H1 (cell line): ENCODE measurements around the gene UVRAG. TPM values are rescaled to one million over a fixed set of nuclear protein-coding genes. Genes with fewer than 3 reads are reported as not detected.

ENCODE experiments used
- CTCF ChIA-PET: fragments of 300-600 bp; sonication (Branson Sonifier 250); formaldehyde crosslinking; loops from one replicate; lab custom pipeline; 2021; ENCODE audit not compliant: partially characterized antibody; lab: Charles Lee
- POLR2A ChIA-PET: fragments of 300-600 bp; sonication (Branson Sonifier 250); formaldehyde crosslinking; loops from one replicate; lab custom pipeline; 2021; ENCODE audit warnings: inconsistent platforms; ENCODE audit not compliant: partially characterized antibody; lab: Charles Lee
- DNase-seq, 2 experiments: peaks; one replicate each; pipeline versions ENCODE4 v3.0.0 to v3.0.0-alpha.2; 2010 to 2022; ENCODE audit warnings: low spot score in 2 of 2, low read depth in 1 of 2, mixed read lengths in 1 of 2
- FAIRE-seq: peaks from 2 replicates; lab custom pipeline; 2011; peaks lifted over from hg19 to GRCh38; lab: Jason Lieb, UNC
- H2AFZ ChIP-seq: 2 replicates; pipeline ENCODE4 v1.8.1; 2012; ENCODE audit warnings: low read length, inconsistent platforms
- H2AK5ac ChIP-seq: 2 replicates; pipeline ENCODE4 v1.6.1; 2013; ENCODE audit warnings: low read depth, low read length
- H2BK120ac ChIP-seq: replicated peaks from 2 replicates; pipeline ENCODE3; 2013; ENCODE audit warnings: low read depth, low read length, inconsistent platforms
- H2BK12ac ChIP-seq: 2 replicates; pipeline ENCODE4 v1.6.1; 2013; ENCODE audit warnings: low read depth, low read length
- H2BK15ac ChIP-seq: 2 replicates; pipeline ENCODE4 v1.6.1; 2013; ENCODE audit warnings: low read length
- H2BK20ac ChIP-seq: 2 replicates; pipeline ENCODE4 v1.6.1; 2013; ENCODE audit warnings: low read length
- H2BK5ac ChIP-seq: 2 replicates; pipeline ENCODE4 v1.6.1; 2013; ENCODE audit warnings: low read depth, low read length
- H3K14ac ChIP-seq: 2 replicates; pipeline ENCODE4 v1.6.1; 2013; ENCODE audit warnings: inconsistent platforms; ENCODE audit not compliant: insufficient read length
- H3K18ac ChIP-seq: 2 replicates; pipeline ENCODE4 v1.6.1; 2013; ENCODE audit warnings: low read length; ENCODE audit errors: extremely low read depth
- H3K23ac ChIP-seq: 2 replicates; pipeline ENCODE4 v1.6.1; 2013; ENCODE audit warnings: inconsistent platforms; ENCODE audit not compliant: insufficient read length
- H3K23me2 ChIP-seq: 2 replicates; pipeline ENCODE4 v1.6.1; 2013; ENCODE audit warnings: low read depth, low read length
- H3K27ac ChIP-seq: 2 replicates; pipeline ENCODE4 v1.6.1; 2011; ENCODE audit warnings: low read depth, low read length, inconsistent platforms
- H3K27me3 ChIP-seq, 4 experiments: replicated peaks in 1 of 4; 1 replicate in 1 of 4; 2 replicates in 3 of 4; pipeline versions ENCODE4 v1.6.1 to v1.8.1; 2011 to 2013; ENCODE audit warnings: low read length in 3 of 4, mild to moderate bottlenecking in 3 of 4, inconsistent platforms in 2 of 4, mixed read lengths in 2 of 4, moderate library complexity in 1 of 4; ENCODE audit not compliant: control insufficient read depth in 3 of 4, insufficient read depth in 3 of 4; ENCODE audit errors: extremely low read depth in 1 of 4
- H3K36me3 ChIP-seq, 4 experiments: 2 replicates each; pipeline versions ENCODE4 v1.6.1 to v1.8.1; 2011 to 2013; ENCODE audit warnings: mild to moderate bottlenecking in 4 of 4, low read length in 3 of 4, moderate library complexity in 2 of 4, control low read depth in 1 of 4, inconsistent platforms in 1 of 4; ENCODE audit not compliant: insufficient read depth in 4 of 4, control insufficient read depth in 2 of 4
- H3K4ac ChIP-seq: replicated peaks from 2 replicates; pipeline ENCODE3; 2013; ENCODE audit warnings: low read length, low read depth, mixed read lengths, inconsistent platforms; ENCODE audit not compliant: insufficient read length
- H3K4me1 ChIP-seq, 4 experiments: replicated peaks in 1 of 4; 1 replicate in 1 of 4; 2 replicates in 3 of 4; pipeline versions ENCODE4 v1.6.1 to v1.8.1; 2011 to 2013; ENCODE audit warnings: low read length in 3 of 4, inconsistent platforms in 2 of 4, mixed read lengths in 1 of 4; ENCODE audit not compliant: insufficient read depth in 4 of 4, control insufficient read depth in 3 of 4
- H3K4me2 ChIP-seq, 2 experiments: 2 replicates each; pipeline versions ENCODE4 v1.6.1 to v1.8.1; 2011 to 2013; ENCODE audit warnings: low read depth in 2 of 2, low read length in 2 of 2, control low read depth in 1 of 2, inconsistent platforms in 1 of 2, mild to moderate bottlenecking in 1 of 2; ENCODE audit not compliant: insufficient read depth in 1 of 2
- H3K4me3 ChIP-seq, 4 experiments: fragments of 200-600, 300-600 bp in 1 of 4; sonication (generic), shearing (Covaris generic), sonication (Bioruptor Twin) in 1 of 4; 2 replicates each; pipeline versions ENCODE4 v1.5.1 to v1.8.1; 2011 to 2016; ENCODE audit warnings: low read length in 4 of 4, low read depth in 3 of 4, control low read depth in 2 of 4, inconsistent platforms in 2 of 4, mild to moderate bottlenecking in 2 of 4, mixed read lengths in 1 of 4, moderate library complexity in 1 of 4; ENCODE audit not compliant: insufficient read depth in 2 of 4; ENCODE audit errors: extremely low read depth in 1 of 4
- H3K56ac ChIP-seq: replicated peaks from 2 replicates; pipeline ENCODE3; 2013; ENCODE audit warnings: low read depth, mild to moderate bottlenecking, mixed read lengths, low read length, inconsistent platforms; ENCODE audit not compliant: insufficient read length
- H3K79me1 ChIP-seq: 2 replicates; pipeline ENCODE4 v1.6.1; 2013; ENCODE audit warnings: low read depth, low read length, control low read depth
- H3K79me2 ChIP-seq, 2 experiments: 2 replicates each; pipeline versions ENCODE4 v1.6.1 to v1.8.1; 2012 to 2013; ENCODE audit warnings: low read length in 2 of 2, mild to moderate bottlenecking in 2 of 2, inconsistent platforms in 1 of 2; ENCODE audit not compliant: insufficient read depth in 2 of 2, control insufficient read depth in 1 of 2
- H3K9ac ChIP-seq, 4 experiments: replicated peaks in 1 of 4; 1 replicate in 1 of 4; 2 replicates in 3 of 4; pipeline versions ENCODE4 v1.6.1 to v1.8.1; 2011 to 2013; ENCODE audit warnings: low read depth in 3 of 4, low read length in 3 of 4, control low read depth in 2 of 4, mild to moderate bottlenecking in 2 of 4, moderate library complexity in 2 of 4, inconsistent platforms in 1 of 4; ENCODE audit errors: extremely low read depth in 1 of 4
- H3K9me3 ChIP-seq, 2 experiments: 2 replicates each; pipeline versions ENCODE4 v1.6.1 to v1.8.1; 2012 to 2013; ENCODE audit warnings: mild to moderate bottlenecking in 2 of 2, moderate library complexity in 2 of 2, control low read depth in 1 of 2, inconsistent platforms in 1 of 2, low read depth in 1 of 2, low read length in 1 of 2, mixed read lengths in 1 of 2; ENCODE audit not compliant: insufficient read depth in 2 of 2
- H4K20me1 ChIP-seq, 2 experiments: replicated peaks in 1 of 2; 2 replicates each; pipeline versions ENCODE3 to v1.8.1; 2011 to 2013; ENCODE audit warnings: inconsistent platforms in 2 of 2, low read length in 2 of 2, mild to moderate bottlenecking in 1 of 2; ENCODE audit not compliant: insufficient read depth in 2 of 2, control insufficient read depth in 1 of 2
- H4K5ac ChIP-seq: 2 replicates; pipeline ENCODE4 v1.6.1; 2013; ENCODE audit warnings: low read length, low read depth, mixed read lengths, inconsistent platforms; ENCODE audit not compliant: insufficient read length
- H4K8ac ChIP-seq: 2 replicates; pipeline ENCODE4 v1.8.0; 2013; ENCODE audit warnings: mild to moderate bottlenecking, moderate library complexity, low read length, inconsistent platforms; ENCODE audit not compliant: insufficient read depth; ENCODE audit errors: extremely low read depth
- H4K91ac ChIP-seq: replicated peaks from 2 replicates; pipeline ENCODE3; 2013; ENCODE audit warnings: low read length, mixed read lengths, inconsistent platforms; ENCODE audit not compliant: insufficient read length
- POU5F1 ChIP-seq: IDR thresholded peaks from 2 replicates; pipeline ENCODE4 v1.6.1; 2011; ENCODE audit warnings: low read depth, mild to moderate bottlenecking, low read length, moderate library complexity
- TAF1 ChIP-seq: IDR thresholded peaks from 2 replicates; pipeline ENCODE4 v1.6.1; 2011; ENCODE audit warnings: mild to moderate bottlenecking, low read depth, low read length
- WGBS, 2 experiments: shearing (Covaris generic) in 1 of 2; methylation state at CpG; one replicate each; pipeline versions ENCODE4 v1.1.6 to v1.1.7; 2013 to 2015; ENCODE audit warnings: low lambda C conversion rate in 2 of 2, mixed read lengths in 2 of 2, inconsistent platforms in 1 of 2, low coverage in 1 of 2, missing lambda C conversion rate in 1 of 2; ENCODE audit not compliant: insufficient replicate concordance in 2 of 2, insufficient coverage in 1 of 2, insufficient read length in 1 of 2; ENCODE audit errors: extremely low coverage in 1 of 2, missing lambda C conversion rate in 1 of 2; 5-methylcytosine and 5-hydroxymethylcytosine counted together
- polyA plus RNA-seq, 7 experiments: library from polyadenylated mRNA; depleted of rRNA in 3 of 7; stranded (reverse) in 5 of 7; unstranded in 2 of 7; fragments of >200 nt in 5 of 7; fragments of 200-250 nt in 2 of 7; gene quantifications; 1 replicate in 5 of 7; 2 replicates in 1 of 7; 4 replicates in 1 of 7; pipeline versions ENCODE4 v1.2.1 to v1.2.3, GENCODE V29; 2011 to 2013; ENCODE audit warnings: missing spikeins in 2 of 7, mixed read lengths in 2 of 7
- total RNA-seq: library from RNA; stranded (reverse); fragmentation: NEBNext Ultra II Directional; extraction: Animal tissue kit (Norgen Biotek cat#: 25700); gene quantifications from 2 replicates; pipeline ENCODE4 v1.2.1, GENCODE V29; 2021

UVRAG gene
- total and polyA plus RNA-seq, 2 of the 8 experiments (the other 6 are each of a cell fraction or from before 2014, with no cell fraction given), result 5.5 to 14.7 TPM

- Histone ChIP-seq H2BK120ac (no peak overlapping the region), H3K23me2 (no peaks in the 10 kb centered on the region), H3K4me3 (no peak overlapping the region), H2AFZ (no peak overlapping the region), H2BK5ac (no peak overlapping the region), H3K56ac (no peak overlapping the region), H4K5ac (no peak overlapping the region), H3K79me1 (no peaks in the 10 kb centered on the region), H4K91ac (no peak overlapping the region), H3K23ac (no peak overlapping the region), H2AK5ac (no peak overlapping the region), H3K79me2 (no peaks in the 10 kb centered on the region), H3K27ac (no peak overlapping the region), H2BK20ac (no peak overlapping the region), H3K4ac (no peak overlapping the region), H3K14ac (no peak overlapping the region), H2BK15ac (no peak overlapping the region), H3K27me3 (no peaks in the 10 kb centered on the region), H2BK12ac (no peak overlapping the region), H4K20me1 (no peaks in the 10 kb centered on the region), H3K9ac (no peak overlapping the region), H3K4me1 (no peaks in the 10 kb centered on the region; a peak in 2 of 7 replicates), H3K9me3 (no peaks in the 10 kb centered on the region), H3K18ac (no peak overlapping the region), H3K4me2 (no peak overlapping the region), H4K8ac (no peak overlapping the region), H3K36me3 (no peaks in the 10 kb centered on the region; a peak in 1 of 8 replicates)
- no peak for TF ChIP-seq TAF1
- no peak for TF ChIP-seq POU5F1
- CTCF ChIA-PET, result interaction anchor here (0.8 to 1.3 kb wide), 3 partner anchors 10 to 29 kb away, joined by 3 to 7 read pairs (median 6); no protein-coding TSS in a partner anchor
- POLR2A ChIA-PET, result interaction anchor here (1.2 kb wide), 1 partner anchor 27 kb away, joined by 3 read pairs; no protein-coding TSS in a partner anchor
- 85% methylated on average over 6 of the region's 7 CpGs; no CpG with 5 or more reads in 1 of the 2 experiments for WGBS, 2 experiments
- no peak for FAIRE-seq
- DNase-seq, result no peak
Observed at GRCh38 chr11:76184551-76184993, 369.6 kb downstream of the UVRAG start.
